Retina (tissue), 1 donor: ENCODE data around the gene ZC3H7B.

Experiments
- DNase-seq: peaks from one replicate; pipeline ENCODE4 v3.0.0-alpha.2; 2016

The ZC3H7B gene

GRCh38 chr22:41333806-41334205, 32.5 kb downstream of the ZC3H7B start:
- no peak for DNase-seq

DNA sequence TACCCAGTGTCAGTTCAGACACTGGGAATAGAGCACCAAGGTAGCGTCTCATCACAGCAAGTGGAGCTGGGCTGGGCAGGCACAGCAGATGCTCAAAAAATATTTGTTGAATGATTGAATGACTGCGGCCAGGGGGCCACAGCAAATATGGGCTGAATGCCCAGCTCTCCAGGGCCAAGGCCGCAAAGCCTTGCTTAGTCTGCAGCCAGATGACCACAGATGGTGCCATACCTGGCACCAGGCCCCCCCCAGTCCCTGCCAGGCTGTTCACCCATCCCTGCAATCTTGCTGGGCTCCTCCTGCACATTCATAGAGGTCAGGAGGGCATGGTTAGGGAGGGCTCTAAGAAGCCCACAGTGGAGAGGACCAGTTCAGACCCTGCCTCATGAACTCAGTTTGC, 32.9 kb downstream of the ZC3H7B start:
- no peak for DNase-seq

DNA sequence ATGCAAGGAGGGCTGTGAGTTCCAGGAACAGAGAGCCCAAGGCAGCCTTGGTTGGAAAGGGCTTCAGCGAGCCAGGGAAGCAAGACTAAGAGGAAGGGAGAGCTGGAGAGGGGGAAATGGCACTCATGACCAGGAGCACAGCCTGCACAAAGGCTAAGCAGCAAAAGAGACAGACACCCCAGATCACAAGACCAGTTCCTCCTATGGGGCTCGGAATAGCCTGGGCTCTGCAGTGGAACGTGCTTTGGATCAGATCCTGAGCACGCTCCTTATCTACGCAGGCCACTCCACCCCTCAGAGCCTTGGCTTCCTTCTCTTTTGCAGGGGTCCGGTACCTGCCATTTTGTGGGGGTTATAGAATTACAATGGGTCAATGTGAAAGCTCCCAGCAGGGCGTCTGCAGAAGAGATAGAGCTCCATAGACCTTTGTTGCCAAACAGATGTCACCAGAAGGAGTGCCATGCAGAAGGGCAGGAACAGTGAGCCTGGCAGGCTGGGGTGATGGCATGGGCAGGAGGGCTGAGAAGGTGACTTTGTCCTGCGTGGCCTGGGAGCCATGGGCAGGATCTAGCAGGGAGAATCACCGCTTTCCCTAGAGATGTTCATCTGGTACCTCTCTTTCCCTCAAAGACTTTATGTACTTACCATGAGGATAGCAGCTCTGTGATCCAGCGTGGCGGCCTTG, 33.8 kb downstream of the ZC3H7B start:
- DNase-seq = no peak

GRCh38 chr22:41338614-41339212, 37.4 kb downstream of the ZC3H7B start:
- no peak for DNase-seq

- no peak for DNase-seq
These were observed 38.5 kb downstream of the ZC3H7B start for GRCh38 chr22:41339823-41340222.

DNA sequence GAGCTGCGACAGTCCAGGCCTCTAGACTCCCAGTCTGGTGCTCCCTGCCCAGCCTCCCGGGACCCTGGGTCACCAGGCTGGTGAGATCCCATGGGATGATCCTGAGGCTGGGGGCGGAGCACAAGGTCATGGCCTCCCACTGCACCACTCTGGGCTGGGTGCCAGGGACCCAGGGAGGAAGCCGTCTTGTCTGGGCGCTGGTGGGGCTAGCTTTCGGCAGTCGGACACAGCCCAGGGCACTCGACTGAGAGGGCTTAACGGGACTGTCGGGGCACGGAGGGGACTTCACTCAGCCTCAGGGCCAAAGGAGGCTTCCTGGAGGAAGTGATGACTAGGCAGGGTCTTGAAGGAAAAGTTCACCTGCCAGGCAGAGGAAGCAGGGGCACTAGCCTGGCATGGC, 39.0 kb downstream of the ZC3H7B start:
- DNase-seq = no peak

DNA sequence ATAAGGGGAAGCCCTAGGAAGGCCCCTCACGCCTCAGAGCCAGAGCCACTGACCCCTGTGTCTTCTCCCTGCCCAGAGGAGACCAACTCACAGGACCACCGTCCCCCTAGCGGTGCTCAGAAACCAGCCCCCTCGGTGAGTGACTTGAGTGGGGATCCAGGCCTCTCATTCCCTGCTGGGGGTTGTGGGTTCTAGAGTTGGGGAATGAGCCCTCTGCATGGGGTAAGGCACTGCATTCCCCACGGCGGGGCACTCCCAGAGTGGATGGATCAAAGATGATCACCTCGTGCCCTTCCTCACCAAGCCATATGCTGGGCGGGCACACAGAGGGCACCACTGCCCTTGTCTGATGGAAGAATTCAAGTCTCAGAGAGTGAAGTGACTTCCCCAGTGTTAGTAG, 39.7 kb downstream of the ZC3H7B start:
- DNase-seq = no peak

- DNase-seq = no peak
These were observed 40.7 kb downstream of the ZC3H7B start for GRCh38 chr22:41341990-41342389.

DNA sequence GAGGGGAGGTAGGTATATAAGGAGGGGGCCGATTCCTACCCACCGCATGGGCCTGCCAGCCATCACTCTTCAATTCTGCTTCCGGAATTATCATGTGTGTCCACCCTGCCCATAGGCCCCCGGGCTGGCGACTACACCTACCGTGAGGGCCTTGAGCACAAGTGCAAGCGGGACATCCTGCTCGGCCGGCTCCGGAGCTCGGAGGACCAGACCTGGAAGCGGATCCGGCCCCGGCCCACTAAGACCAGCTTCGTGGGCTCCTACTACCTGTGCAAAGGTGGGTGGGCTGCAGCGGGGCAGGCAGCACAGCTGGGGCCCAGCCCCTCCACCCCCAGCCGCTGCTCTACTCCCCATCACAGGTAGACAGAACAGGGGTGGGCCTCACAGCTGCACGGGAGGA, 42.0 kb downstream of the ZC3H7B start:
- DNase-seq = no peak

GRCh38 chr22:41343717-41344116, 42.4 kb downstream of the ZC3H7B start:
- no peak for DNase-seq

- DNase-seq = no peak
These were observed 43.0 kb downstream of the ZC3H7B start for GRCh38 chr22:41344189-41344788.

- no peak for DNase-seq
These were observed 44.5 kb downstream of the ZC3H7B start for GRCh38 chr22:41345807-41346335.

GRCh38 chr22:41347066-41347859, 45.9 kb downstream of the ZC3H7B start:
- DNase-seq = no peak

DNA sequence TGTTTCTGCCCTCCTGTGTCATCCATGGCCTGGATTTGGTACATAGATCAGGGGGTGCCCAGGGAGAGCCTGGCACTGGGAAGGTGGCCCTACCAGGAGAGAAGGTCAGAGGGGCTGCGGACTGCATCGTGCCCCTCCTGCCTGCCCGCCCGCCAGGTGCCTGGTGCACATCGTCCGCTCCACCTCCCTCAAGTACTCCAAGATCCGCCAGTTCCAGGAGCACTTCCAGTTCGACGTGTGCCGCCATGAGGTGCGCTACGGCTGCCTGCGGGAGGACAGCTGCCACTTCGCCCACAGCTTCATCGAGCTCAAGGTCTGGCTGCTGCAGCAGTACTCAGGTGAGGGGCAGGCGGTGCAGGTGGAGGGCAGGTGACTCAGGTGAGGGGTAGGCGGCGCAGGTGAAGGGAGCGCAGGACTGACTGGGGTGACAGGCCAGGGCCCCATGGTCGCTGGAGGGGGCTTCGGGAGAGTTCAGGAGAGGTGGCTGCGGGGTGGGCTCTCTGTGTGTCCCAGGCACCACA, 47.7 kb downstream of the ZC3H7B start:
- no peak for DNase-seq

DNA sequence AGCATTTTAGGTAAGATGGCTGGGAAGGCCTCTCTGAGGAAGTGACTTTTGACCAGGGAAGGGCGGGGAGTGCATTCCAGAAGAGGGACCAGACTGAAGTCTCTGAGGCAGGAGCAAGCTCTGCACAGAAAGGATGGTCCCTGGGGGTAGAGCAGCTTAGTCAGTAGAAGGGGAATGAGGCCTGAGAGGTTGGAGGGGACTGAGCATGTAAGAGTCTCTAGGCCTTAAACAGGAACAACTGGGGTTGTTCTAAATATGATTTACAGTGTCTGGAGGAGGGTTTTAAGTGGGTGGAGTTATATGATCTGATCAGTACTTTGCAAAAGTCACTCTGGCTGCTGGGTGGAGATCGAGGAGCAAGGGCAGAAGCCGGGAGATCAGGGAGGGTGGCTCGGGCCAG, 48.8 kb downstream of the ZC3H7B start:
- DNase-seq = no peak

GRCh38 chr22:41351011-41351410, 49.7 kb downstream of the ZC3H7B start:
- no peak for DNase-seq

DNA sequence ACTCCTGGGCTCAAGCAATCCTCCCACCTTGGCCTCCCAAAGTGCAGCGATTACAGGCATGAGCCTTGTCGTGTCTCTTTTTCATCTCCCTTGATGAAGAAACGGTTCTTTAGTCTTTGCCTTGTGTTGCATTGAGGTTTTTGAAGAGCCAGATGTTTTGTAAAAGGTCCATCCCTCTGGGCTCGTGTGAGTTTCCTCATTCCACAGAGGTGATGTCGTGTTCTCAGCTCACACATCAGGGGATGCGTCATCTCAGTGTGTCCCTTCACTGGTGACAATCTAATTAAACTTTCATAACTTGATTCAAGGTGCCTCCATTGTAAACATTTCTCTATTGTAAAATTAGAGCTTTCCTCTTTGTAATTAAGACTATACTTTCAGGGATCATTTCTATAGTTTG, 50.7 kb downstream of the ZC3H7B start:
- DNase-seq = no peak

DNA sequence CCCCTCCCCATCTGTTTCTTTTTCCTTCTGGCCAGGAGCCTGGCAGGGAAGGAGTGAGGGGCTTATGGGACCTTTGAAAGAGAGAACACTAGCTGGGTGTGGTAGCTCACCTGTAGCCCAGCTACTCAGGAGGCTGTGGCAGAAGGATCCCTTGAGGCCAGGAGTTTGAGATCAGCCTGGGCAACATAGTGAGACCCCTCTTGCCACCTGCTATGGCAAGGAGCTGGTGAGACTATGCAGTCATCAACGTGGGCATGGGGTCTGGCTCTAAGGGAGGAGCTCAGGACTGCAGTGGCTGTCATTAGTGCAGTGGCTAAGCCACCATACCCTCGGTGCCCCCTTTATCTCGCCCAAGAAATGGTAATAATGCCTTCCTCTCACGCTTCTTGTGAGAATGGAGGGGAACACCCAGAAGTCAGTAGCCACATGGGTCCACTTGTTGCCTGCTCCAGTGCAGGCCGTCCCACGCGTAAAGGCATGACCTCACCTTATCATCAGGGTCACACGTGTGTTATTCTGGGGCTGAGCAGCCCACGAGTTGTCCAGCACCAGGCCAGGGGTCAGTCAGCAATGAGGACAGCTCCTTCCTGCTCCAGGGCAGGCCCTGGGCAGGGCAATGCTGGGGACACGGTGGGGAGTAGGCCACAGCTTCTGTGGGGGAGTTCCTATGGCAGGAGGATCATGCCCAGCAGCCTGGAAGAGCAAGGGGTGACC, 52.7 kb downstream of the ZC3H7B start:
- no peak for DNase-seq

DNA sequence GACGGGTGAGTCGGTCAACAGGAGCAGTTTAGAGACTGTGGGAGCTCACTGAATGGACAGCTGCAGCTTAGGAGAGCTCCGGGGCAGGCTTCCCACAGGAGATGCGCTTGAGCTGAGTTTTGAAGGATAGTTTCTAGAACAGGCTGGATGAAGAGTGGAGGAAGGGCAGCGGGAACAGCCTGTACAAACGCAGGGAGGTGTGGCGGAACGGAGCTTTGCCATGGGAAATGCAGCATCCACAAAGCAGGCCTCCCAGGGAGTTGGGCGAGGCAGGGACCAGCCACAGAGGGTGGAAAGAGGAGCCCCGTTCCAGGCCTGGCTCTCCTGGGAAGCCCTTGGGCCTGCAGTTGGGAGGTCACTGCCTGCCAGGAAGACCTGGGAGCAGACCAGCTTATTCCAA, 53.7 kb downstream of the ZC3H7B start:
- no peak for DNase-seq

DNA sequence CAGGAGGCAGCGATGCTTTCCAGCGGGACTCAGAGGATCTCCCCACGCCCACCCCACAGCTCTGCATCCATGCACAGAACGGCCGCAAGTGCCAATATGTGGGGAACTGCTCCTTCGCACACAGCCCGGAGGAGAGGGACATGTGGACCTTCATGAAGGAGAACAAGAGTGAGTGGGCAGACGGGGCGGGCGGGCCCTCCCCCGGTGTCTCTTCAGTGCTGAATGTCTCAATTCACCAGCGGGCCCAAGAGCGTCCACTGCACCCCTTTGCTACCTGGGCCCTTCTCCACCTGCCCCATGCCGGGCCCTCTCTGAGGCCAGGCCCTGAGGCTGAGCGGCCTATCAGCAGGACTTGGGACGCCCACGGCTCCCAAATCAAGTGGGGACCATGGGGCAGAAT, 54.6 kb downstream of the ZC3H7B start:
- no peak for DNase-seq

GRCh38 chr22:41356430-41357028, 55.2 kb downstream of the ZC3H7B start:
- no peak for DNase-seq

DNA sequence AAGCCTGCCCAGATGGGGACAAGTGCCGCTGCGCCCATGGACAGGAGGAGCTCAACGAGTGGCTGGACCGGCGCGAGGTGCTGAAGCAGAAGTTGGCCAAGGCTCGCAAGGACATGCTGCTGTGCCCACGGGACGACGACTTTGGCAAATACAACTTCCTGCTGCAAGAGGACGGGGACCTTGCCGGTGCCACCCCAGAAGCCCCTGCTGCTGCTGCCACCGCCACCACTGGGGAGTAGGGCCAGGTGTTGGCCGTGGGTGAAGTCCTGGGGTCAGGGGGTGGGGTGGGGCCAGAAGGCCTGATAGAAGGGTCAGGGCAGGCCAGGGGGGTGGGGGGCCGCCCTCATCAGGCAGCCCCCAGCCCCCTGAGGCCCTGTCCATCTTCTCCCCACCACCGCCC, 55.9 kb downstream of the ZC3H7B start:
- no peak for DNase-seq
